CD1c-positive myeloid dendritic cell (primary cell): ENCODE measurements around the gene PHF12.
"Not testable (repeated sequence)": the region's sequence is repeated elsewhere in the genome, so short reads cannot be mapped to it uniquely, and the experiment has no call there.

Experiments
- DNase-seq: peaks from one replicate; pipeline ENCODE4 v3.0.0-alpha.2; 2016; ENCODE audit errors: extremely low spot score

PHF12 gene

DNA sequence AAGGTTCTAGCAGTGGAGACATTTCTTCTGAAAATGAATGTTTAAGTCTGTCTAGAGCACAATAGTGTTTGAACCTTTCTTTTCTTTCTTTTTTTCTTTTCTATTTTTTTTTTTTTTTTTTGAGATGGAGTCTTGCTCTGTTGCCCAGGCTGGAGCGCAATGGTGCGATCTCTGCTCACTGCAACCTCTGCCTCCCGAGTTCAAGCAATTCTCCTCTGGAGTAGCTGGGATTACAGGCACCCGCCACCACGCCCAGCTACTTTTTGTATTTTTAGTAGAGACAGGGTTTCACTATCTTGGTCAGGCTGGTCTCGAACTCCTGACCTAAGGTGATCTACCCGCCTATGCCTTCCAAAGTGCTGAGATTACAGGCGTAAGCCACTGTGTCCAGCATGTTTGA lies 16.8 kb downstream of the PHF12 start:
- not testable (repeated sequence) for DNase-seq

DNA sequence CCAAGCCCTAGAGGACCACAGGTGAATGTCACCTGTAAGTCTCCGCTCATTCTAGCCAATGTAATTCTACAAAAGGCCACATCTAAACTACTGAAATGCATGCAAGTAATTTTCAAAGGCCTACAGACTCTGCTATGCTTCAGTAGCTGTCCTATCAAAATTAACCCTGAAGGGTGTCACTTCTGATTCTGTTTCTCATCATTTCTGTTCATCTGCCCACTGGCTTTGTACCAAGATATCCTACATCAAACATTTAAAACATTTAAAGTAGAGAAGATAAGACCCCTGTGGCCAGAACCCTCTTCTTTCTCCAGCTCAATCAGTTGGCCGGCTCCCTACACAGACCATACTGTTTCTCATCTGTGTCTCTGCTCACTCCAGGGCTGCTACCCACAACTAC lies 21.5 kb downstream of the PHF12 start:
- no peak for DNase-seq

DNA sequence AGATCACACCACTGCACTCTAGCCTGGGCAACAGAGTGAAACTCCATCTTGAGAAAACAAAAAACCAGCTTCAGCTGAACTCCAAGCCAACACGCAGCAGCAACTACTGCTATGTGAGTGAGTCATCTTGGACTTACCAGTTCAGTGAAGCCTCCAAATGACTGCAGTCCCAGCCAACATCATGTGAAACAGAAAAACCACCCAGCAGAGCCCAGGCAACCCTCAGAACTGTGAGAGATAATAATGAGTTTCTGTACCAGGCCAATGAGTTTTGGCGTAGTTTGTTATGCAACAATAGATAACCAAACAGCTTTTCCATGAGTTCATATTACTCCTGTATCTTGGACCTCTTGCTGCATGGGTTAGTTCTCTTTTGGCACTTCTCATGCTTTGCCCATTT lies 23.3 kb downstream of the PHF12 start:
- DNase-seq, result no peak

DNA sequence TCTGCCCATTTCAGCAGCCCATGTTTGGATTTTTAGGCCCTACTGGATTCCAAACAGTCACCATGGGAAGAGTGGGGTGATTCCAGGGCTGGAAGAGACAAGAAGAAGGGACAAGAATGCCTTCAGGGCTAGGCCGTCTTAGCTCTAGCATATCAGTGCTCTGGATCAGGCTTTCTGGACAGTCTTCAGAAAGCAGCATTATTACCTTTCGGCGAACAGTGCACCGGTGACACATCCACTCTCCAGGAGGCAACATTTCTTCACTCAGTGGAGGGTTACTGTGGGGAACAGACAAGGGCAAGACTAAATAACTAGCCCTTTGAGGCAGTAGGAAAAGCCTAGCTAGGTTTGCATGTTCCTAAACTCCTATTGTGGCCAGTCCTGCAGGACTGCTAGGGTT lies 24.5 kb downstream of the PHF12 start:
- no peak for DNase-seq

DNA sequence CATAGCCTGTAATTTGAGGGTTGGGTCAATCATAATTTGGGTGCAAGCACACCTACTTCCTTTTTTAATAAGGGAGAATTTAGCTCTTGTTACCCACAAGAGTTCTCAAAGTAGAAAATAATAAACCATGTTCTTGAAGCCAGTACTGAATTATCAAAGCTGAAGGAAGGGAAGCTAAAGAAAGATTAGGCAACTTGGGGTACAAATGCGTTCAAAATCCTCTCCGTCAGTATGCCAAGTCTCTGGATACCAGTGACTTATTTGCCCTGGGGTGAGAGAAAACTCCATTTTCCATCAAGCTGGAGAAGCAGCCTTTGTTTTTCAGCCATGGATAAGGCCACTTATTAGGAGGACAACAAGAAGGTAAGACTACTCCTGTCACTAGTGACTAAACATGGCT lies 25.0 kb downstream of the PHF12 start:
- DNase-seq, result no peak

DNA sequence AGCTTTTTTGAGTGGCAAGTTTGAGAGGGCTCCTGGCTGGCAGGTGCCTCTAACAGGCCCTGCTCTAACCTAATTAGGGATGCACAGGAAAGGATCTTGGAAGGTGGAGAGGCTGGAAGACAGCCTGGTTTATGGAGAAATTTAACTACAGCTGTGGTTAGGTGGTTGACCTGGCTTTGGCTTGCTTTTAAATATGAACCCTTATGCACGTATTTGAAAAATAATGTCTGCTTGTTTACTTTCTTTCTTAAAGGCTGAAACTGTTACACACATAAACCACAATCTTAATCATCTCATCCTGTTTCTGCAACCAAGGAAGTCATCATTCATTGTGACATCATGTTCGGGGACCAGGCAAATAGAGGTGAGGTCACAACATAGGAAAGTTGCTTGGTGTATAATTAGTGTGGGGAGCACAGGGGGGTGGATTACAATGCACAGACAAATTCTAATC lies 25.4 kb downstream of the PHF12 start:
- DNase-seq, result peak; percentile 75

GRCh38 chr17:28920201-28920600 lies 31.1 kb downstream of the PHF12 start:
- no peak for DNase-seq

- no peak for DNase-seq
These were observed 33.0 kb downstream of the PHF12 start for GRCh38 chr17:28918295-28918694.

GRCh38 chr17:28917465-28917864 lies 33.9 kb downstream of the PHF12 start:
- no peak for DNase-seq

DNA sequence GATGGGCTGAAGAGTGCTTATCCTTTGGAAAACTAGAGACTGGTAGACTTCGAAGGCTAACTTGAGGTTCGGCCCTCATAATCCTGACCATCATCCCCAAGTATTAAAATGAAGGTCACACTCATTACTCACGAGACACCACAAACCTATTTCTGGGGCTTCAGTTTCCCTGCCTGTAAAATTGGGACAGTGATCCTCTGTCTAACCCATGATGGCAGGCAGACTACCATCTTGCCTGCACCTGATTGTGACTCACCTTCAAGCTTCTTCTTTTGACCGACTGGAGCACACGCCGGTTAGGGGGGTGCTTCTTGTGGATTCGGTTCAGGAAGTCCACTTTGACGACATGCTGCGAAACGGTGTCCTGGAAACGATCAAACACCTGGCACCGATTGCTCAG lies 34.3 kb downstream of the PHF12 start:
- DNase-seq, result no peak

DNA sequence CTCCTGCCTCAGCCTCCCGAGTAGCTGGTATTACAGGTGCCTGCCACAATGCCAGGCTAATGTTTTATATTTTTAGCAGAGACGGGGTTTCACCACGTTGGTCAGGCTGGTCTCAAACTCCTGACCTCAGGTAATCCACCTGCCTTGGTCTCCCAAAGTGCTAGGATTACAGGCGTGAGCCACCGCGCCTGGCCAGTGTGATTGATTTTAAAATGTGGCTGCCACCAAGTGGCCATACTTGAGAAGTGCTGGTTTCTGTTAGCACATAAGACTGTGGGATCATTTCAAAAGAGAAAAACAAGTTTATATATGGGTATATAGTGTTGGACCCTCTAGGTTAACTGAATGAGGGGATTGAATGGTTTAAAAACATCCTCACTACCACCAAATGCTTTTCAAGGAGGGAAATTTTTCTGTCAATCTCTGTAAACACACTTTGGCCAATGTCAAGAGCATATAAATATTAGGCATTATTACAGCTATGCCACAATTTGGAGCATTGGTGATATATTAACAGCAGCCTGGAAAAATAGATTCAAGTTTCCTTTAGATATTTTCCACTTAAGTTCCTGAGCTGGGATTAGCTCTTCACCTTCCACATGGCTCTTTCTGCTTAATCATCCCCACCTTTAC lies 34.9 kb downstream of the PHF12 start:
- peak; percentile 41 for DNase-seq

- no peak for DNase-seq
These were observed 38.4 kb downstream of the PHF12 start for GRCh38 chr17:28912938-28913333.

- no peak for DNase-seq
These were observed 38.9 kb downstream of the PHF12 start for GRCh38 chr17:28912281-28912937.

- DNase-seq, result no peak
These were observed 39.8 kb downstream of the PHF12 start for GRCh38 chr17:28911411-28912045.

DNA sequence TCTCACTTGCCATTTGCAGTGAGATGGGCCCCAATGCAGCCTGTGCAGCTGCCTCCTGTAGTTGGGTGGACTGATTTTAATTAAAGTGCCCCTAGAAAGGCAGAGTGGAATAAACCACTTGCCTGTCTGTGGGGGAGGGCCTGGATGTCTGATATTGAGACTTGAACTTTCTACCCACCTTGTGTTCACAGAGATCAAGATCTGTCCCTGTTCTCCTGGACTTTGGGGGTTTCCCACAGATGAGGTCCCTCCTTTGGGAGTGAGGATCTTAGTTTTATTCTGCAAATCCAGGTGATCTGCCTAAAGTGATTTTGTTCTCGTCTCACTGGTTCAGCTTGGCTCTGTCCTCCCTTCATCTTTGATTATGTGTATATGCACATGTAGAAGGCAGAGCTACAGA lies 40.8 kb downstream of the PHF12 start:
- no peak for DNase-seq

DNA sequence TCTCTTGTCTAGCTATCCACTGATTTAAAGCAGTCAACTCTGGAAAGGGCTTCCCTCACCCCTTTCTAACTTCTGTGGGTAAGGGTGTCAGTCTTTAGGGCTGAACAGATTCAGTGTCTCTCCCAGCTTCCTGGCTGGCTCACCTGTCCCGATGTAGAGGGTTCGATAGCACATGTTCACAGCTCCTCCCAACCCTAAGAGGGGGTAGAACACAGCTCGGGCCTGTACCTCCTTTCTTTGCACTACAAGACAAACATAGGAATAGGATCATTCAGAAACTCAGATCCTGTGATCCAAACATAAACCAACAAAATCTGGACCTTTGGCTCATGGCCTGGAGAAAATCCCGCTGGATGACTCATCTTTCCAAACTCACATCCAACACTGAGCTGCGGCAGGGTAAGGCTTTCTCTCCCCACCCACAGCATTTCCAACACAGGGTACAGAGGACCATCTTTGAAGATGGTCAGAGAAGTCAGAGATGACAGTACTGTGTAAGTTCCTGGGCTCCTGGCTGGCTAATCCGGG lies 42.6 kb downstream of the PHF12 start:
- no peak for DNase-seq

- no peak for DNase-seq
These were observed 43.4 kb downstream of the PHF12 start for GRCh38 chr17:28907709-28908475.

DNA sequence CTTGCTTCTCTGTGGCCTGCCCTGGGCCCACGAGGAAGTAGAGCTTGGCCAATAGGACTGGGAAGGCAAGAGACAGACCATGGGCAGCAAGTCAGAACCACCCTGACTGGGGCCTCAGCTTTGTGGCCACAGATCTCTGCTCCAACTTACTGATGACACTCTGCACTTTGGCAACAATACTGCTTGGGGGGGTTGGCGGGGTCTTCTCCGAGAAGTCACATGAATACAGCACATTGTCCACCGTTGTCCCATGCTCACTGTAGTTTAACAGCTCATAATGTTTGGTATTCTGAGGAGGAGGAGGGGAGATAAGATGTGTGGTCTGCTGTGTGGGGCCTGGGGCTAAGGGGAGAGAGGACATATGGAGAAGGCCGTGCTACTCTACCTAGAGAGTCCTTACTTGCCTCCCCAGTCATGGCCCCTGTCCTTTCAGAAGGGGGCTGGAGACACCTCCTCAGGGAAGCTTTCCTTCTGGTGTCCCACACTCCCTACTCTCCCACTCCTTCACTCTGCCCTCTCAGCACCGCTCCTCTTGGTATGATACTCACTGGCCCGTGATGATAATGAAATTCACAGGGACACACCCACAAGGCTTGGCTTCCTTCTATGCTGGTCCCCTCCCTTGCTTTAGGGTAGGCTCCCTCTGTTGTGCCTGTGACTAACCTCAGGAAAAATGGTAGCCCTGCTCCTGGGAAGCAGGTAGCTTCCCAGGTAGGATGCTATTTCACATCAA lies 44.4 kb downstream of the PHF12 start:
- DNase-seq, result no peak

- no peak for DNase-seq
These were observed 45.0 kb downstream of the PHF12 start for GRCh38 chr17:28906276-28906675.

GRCh38 chr17:28904800-28905199 lies 46.5 kb downstream of the PHF12 start:
- no peak for DNase-seq

- not testable (repeated sequence) for DNase-seq
These were observed 47.8 kb downstream of the PHF12 start for GRCh38 chr17:28903546-28903841.
